KOPT-K1 (cell line): ENCODE results near the gene NSUN3.
"Not testable (repeated sequence)": the region's sequence is repeated elsewhere in the genome, so short reads cannot be mapped to it uniquely, and the experiment has no call there.

Experiments used
- H3K27ac ChIP-seq: fragments of 200-600 bp; sonication (generic); 2 replicates; pipeline ENCODE4 v1.5.1; 2016; ENCODE audit warnings: antibody characterized with exemption, mild to moderate bottlenecking, low read depth, low read length; ENCODE audit not compliant: poor library complexity, severe bottlenecking
- H3K36me3 ChIP-seq: fragments of 200-600 bp; sonication (generic); 2 replicates; pipeline ENCODE4 v1.5.1; 2017; ENCODE audit warnings: antibody characterized with exemption, mild to moderate bottlenecking, low read length, moderate library complexity; ENCODE audit not compliant: insufficient read depth
- H3K9me3 ChIP-seq: fragments of 200-600 bp; sonication (generic); 2 replicates; pipeline ENCODE4 v1.5.1; 2017; ENCODE audit warnings: antibody characterized with exemption, low read length, mild to moderate bottlenecking; ENCODE audit not compliant: insufficient read depth, poor library complexity, severe bottlenecking

NSUN3 gene

DNA sequence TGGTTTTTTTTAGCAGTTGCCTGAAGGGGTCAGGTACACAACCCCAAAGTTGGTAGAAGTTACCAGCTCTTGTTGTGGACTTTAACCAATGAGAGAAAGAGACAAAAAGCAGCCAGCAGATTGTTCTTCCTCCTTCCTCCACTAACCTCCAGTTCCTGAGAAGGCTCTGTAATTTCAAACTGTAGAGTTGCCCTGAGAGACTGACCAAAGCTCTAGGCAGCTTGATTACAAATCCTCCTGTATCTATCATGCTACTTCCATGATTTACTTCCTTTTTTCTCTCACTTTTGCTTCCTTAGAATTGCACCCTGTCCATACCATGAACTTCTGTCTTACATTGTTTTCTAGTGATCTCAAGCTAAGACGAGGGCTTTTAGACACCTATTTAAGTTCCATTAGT lies 29.2 kb downstream of the NSUN3 start:
- Histone ChIP-seq H3K9me3 (no peaks in the 10 kb centered on the region), H3K27ac (no peak overlapping the region), H3K36me3 (peaks cover 62% of the 10 kb centered on the region)

DNA sequence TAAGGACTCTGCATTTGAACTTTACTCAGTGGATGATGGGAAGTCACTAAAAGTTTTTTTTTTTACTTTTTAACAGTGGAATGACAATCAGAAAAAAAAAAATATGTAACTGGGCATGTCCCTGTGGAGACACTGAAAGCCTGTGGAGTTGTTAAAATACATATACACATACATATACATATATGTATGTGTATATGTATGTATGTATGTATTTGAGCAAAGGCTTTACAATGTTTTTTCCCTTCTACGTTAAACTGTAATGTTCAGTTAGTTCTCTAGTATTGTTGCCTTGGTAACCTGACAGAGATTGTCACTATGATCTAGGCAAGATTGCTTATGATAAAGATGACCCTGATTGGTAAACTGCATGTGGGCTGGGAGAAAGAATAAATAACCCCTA lies 30.3 kb downstream of the NSUN3 start:
- peaks cover 68% of the 10 kb centered on the region for H3K36me3 ChIP-seq
- H3K9me3 ChIP-seq, result no peaks in the 10 kb centered on the region
- H3K27ac ChIP-seq, result no peak overlapping the region

DNA sequence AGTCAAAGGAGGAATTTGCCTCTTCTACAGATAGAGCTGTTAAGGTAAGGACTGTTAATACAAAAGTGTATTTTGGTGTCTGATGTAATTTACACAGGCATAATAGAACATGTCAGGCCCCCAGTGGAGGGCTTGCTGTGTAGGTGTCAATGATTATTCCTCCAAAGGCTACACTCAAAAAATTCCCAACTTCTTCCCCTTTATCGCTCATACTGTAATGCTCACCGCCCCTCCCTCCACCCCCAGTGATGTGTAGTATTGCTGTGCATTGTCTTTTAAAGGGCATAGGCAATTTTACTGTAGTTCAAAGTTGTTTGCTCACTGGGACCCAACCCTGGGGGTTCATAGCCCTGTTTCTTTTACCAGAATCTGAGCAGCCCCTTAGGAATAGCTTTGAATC lies 32.2 kb downstream of the NSUN3 start:
- Histone ChIP-seq H3K9me3 (no peaks in the 10 kb centered on the region), H3K36me3 (peaks cover 73% of the 10 kb centered on the region), H3K27ac (no peak overlapping the region)

DNA sequence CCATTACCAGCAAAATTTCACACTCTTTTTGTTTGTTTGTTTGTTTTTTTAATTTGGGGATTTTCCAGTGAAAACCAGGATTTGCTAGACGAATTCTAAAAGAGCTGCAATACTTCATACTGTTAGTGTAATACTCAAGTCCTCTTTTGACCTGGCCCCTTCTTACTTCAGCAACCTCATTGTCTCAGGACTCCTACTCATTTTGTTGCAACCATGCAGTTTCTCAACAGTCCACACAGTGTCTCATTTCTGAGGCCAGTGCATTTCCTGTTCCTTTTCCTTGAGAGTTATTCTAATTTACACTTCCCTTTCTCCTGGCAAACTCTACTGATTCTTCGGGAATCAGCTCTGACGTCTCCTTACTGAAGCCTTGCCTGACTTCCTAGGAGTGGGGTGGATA lies 35.6 kb downstream of the NSUN3 start:
- Histone ChIP-seq H3K9me3 (no peaks in the 10 kb centered on the region), H3K36me3 (peaks cover 68% of the 10 kb centered on the region), H3K27ac (no peak overlapping the region)

DNA sequence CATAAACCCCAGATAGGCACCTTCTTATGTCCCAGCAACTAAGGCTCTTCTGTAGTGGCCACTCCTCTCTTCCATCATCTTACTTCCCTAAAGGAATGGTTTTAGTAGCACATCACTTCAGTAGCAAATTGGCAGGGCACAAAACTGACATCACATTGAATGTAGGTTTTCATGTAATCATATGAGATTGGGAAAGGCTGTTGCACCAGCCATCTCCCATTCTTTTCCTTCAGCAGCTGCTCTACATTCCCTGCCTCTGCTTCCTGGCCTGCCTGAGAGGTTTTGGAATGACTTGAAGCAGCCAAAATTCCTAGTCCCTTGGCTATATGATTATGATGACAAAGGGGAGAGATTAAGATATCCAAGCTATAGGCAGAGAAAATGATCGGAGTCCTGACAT lies 36.5 kb downstream of the NSUN3 start:
- Histone ChIP-seq H3K36me3 (peaks cover 70% of the 10 kb centered on the region), H3K9me3 (no peaks in the 10 kb centered on the region), H3K27ac (no peak overlapping the region)

DNA sequence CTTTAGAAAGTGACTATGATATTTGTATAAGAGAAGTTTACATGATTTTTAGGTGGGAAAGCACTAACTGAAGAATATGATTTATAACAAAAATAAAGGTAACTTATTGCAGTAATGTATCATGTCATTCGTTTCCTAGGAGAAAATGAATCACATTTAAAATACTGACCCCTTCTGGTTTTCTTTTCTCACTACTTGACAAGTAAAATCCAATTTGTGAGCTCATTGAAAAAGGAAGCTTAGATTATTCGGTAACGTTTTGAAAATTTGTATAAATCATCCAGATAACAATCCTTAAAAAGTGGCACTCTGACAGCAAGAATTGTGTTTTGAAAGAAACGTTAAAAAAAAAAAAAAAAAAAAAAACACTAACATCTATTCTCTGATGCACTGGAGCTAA lies 39.0 kb downstream of the NSUN3 start:
- Histone ChIP-seq H3K27ac (no peak overlapping the region), H3K36me3 (peaks cover 65% of the 10 kb centered on the region), H3K9me3 (no peaks in the 10 kb centered on the region)

DNA sequence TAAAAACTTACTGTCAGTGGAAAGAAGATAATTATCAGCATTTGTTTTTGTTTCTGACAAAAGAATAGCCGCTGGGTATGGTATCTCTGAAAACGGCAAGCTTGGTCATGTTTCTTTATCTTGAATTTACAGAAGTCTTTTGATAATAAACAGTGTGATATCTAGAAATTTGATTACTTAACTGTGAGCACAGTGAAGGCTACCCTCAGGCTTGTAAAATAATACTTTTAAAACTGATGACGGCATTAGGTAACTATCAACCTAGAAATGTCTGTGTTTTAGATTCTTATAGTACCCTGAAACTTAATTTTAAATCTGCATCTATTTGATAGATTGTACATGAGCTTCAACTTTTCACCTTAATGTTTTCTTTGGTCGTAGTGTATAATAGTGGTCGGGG lies 43.4 kb downstream of the NSUN3 start:
- Histone ChIP-seq H3K27ac (no peak overlapping the region), H3K36me3 (peaks cover 52% of the 10 kb centered on the region), H3K9me3 (no peaks in the 10 kb centered on the region)

DNA sequence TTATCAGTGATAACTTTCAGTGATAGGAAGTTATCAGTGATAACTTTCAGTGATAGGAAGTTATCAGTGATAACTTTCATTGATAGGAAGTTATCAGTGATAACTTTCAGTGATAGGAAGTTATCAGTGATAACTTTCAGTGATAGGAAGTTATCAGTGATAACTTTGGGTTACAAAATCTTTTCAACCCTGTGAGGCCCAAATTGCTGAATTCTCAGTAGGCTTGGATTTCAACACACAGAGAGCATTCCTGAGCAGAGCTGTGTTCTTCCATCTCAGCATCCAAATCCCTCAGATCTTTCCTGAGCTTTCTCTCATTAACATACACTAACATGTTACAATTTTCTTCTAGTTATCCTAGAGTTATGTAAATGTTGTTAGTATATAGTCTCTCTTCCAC lies 47.4 kb downstream of the NSUN3 start:
- not testable (repeated sequence) for H3K27ac ChIP-seq, H3K9me3 ChIP-seq
- H3K36me3 ChIP-seq, result peaks cover 44% of the 10 kb centered on the region

DNA sequence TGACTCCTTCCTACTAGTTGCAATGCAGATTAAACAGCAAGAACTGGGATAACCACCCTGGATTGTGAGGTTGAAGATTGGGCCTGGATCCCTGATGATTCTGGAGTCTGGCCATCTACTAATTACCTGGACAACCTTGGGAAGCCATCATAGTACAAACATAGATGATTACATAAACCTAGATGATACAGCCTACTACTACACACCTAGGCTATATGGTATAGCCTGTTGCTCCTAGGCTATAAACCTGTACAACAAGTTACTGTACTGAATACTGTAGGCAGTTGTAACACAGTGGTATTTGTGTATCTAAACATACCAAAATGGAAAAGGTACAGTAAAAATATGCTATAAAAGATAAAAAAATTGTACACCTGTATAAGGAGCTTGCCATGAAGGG lies 48.0 kb downstream of the NSUN3 start:
- Histone ChIP-seq H3K27ac (no peak overlapping the region), H3K9me3 (no peaks in the 10 kb centered on the region), H3K36me3 (peaks cover 38% of the 10 kb centered on the region)

DNA sequence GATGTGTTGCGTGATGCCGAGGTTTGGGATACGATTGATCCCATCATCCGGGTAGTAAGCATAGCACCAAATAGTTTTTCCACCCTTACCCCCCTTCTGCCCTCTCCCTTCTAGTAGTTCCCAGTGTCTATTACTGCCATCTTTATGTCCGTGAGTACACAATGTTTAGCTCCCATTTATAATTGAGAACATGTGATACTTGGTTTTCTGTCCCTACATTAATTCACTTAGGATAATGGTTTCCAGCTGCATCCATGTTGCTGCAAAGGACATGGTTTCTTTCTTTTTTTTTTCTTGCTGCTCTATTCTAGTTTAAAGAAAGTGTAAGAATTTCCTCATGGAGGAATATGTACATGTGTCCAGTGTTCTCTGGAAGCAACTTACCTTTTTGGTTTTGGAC lies 51.8 kb downstream of the NSUN3 start:
- H3K36me3 ChIP-seq, result peaks cover 24% of the 10 kb centered on the region
- H3K9me3 ChIP-seq, result no peaks in the 10 kb centered on the region
- no peak overlapping the region for H3K27ac ChIP-seq

DNA sequence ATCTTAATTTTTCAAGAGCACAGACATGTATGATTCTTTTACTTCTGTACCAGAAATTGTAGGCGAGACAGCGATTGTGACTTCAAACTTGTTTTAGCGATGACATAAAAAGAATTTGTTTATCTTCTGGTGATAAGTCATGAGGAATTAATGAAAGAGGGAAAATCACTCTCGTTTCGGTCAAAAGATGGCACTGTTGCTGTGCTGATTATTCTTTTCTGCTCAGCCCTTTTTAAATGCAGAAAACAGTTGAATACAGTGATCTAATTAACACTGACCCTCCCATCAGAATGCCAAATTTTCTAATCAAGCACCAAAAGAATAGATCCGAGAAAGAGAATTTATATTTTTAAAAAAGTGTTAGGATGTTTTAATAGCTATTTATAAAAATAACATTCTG lies 52.6 kb downstream of the NSUN3 start:
- no peak overlapping the region for H3K27ac ChIP-seq
- H3K9me3 ChIP-seq, result no peaks in the 10 kb centered on the region
- H3K36me3 ChIP-seq, result peaks cover 19% of the 10 kb centered on the region

DNA sequence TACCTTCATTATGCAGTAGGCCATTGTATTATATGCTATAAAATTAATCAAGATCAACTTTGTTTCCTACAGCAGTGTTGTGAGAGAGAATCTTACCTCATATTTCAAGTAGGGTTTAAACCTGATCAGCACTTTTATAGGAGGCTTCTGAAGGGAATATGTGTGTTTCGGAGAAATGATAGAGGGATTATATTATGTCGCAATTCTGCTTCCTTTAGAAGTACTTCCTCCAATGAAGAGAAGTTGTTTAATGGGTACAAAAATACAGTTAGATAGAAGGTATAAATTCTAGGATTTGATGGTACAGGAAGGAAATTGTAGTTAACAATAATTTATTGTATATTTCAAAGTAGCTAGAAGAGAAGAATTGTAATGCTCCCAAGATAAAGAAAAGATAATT lies 54.9 kb downstream of the NSUN3 start:
- no peaks in the 10 kb centered on the region for H3K36me3 ChIP-seq
- H3K9me3 ChIP-seq, result no peaks in the 10 kb centered on the region
- H3K27ac ChIP-seq, result no peak overlapping the region

DNA sequence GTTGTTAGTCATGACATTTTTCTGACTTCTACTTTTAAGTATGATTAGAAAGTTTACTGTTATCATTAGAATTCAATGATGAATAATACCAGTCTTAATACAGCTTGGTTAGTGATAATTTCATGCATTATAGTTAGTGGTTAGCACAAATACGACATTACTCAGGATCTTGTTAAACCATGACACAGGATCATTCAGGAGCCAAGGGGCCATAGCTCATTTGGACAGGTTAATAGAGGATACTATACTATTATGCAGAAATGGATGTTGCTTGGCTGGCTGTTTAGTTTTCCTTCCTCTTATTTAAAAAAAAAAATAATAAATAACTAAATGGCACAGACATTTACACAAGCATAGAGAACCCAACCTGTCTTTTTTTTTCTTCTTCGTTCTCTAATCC lies 55.5 kb downstream of the NSUN3 start:
- Histone ChIP-seq H3K36me3 (0 out of 2 replicates have a peak, but pooled peaks cover under 1% of the 10 kb centered on the region), H3K9me3 (no peaks in the 10 kb centered on the region), H3K27ac (no peak overlapping the region)

DNA sequence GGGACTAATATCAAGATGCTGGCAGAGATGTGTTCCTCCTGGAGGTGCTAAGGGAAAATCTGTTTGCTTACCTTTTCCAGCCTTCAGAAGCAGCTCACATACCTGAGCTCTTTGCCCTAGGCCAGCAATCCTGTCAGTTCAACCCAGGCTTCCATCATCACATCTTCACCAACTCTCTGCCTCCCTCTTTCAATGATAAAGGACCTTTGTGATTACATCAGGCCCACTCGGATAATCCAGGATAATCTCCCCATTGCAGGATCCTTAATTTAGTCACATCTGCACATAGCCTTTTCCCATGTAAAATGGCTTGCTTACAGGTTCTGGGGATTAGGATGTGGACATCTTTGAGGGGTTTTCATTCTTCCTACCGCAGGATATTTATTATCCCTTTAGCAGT lies 58.3 kb downstream of the NSUN3 start:
- Histone ChIP-seq H3K9me3 (no peaks in the 10 kb centered on the region), H3K36me3 (peaks cover 18% of the 10 kb centered on the region; the same call in 1 of the 2 replicates), H3K27ac (no peak overlapping the region)

DNA sequence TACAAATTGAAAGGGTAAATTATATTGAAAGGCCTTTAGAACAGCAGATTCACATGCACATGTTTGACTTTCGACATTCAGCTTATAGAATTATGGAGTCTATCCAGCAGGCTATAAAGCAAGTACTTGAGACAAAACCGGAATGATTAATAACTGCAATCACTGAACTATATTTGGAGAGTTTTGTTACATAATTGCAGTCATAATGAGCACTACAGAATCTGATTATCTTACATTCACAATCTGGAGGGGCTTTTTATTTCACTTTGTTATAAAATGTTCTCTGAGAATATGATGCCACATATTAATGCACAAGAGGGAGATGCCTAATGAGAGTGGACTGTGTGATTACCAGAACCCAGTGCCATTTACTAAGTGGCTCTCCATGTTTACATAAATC lies 64.3 kb downstream of the NSUN3 start:
- Histone ChIP-seq H3K36me3 (peaks cover 38% of the 10 kb centered on the region), H3K9me3 (no peaks in the 10 kb centered on the region), H3K27ac (no peak overlapping the region)

DNA sequence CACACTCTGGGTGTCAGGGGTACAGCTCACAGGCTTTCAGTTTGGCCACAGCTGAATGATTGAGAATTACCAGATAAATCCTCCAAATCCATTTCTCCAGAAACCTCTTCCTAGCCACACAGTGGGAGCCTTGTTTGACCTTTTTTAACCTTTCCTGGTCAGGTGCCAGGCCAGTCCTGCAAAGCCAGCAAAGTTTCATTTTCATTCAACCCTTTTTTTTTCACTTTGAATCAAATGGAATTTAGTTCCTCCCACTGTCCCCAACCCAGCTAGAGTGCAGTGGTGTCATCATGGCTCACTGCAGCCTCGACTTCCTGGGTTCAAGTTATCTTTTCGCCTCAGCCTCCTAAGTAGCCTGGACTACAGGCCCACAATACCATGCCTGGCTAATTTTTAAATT lies 67.8 kb downstream of the NSUN3 start:
- Histone ChIP-seq H3K36me3 (peaks cover 25% of the 10 kb centered on the region), H3K27ac (no peak overlapping the region)

DNA sequence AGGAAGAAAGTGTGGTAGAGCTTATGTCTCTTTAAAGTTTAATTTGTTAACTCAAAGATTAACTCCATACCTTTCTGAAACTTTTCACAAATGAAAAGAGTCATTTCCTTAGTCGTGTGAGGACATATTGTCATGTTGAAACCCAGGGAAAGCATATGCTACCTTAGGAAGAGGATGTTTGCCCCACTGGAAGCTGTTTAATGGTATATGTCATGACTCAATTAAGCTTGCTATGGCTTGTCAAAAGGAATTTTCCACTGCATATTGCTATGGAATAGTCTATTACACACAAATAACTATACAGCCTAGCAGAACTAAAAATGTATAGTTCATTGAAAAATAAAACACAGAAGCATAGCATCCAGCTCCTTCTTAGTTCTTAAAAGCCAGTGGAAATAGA lies 69.9 kb downstream of the NSUN3 start:
- Histone ChIP-seq H3K9me3 (no peaks in the 10 kb centered on the region), H3K36me3 (peaks cover 8% of the 10 kb centered on the region; the same call in 1 of the 2 replicates), H3K27ac (no peak overlapping the region)

More for the DNA sequence above, 67.8 kb downstream of the NSUN3 start:
- H3K9me3 ChIP-seq, result no peaks in the 10 kb centered on the region
